Fibroblast of pulmonary artery (primary cell): ENCODE results near the gene BROX.

Experiments used
- DNase-seq: peaks from one replicate; pipeline ENCODE4 v3.0.0-alpha.2; 2010; ENCODE audit warnings: low read depth
- H3K4me3 ChIP-seq: replicated peaks from 2 replicates; pipeline ENCODE4 v1.5.1; 2011; ENCODE audit warnings: low read depth, mild to moderate bottlenecking, control low read depth, low read length, moderate library complexity
- TF ChIP-seq, protein P1 (sequence below): IDR thresholded peaks from 2 replicates; pipeline ENCODE4 v1.5.1; 2011; ENCODE audit warnings: mild to moderate bottlenecking, control low read depth, low read length, inconsistent platforms; ENCODE audit errors: missing control alignments

Gene BROX

DNA sequence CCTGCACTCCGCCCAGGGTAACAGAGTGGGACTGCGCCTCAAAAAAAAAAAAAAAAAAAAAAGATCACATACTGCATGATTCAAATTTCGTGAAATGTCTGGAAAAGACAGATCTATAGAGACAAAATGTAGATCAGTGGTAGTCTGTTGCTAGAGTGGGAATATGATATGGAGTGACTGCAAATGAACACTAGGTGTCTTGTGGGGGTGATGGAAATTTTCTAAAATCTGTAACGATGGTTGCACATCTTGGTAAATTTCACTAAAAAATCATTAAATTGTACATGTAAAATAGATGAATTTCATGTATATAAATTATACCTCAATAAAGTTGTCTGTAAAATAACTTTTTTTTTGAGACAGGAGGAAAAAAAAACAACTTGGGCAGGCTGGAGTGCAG is 5.5 kb upstream of the BROX start:
- TF ChIP-seq, protein P1, sequence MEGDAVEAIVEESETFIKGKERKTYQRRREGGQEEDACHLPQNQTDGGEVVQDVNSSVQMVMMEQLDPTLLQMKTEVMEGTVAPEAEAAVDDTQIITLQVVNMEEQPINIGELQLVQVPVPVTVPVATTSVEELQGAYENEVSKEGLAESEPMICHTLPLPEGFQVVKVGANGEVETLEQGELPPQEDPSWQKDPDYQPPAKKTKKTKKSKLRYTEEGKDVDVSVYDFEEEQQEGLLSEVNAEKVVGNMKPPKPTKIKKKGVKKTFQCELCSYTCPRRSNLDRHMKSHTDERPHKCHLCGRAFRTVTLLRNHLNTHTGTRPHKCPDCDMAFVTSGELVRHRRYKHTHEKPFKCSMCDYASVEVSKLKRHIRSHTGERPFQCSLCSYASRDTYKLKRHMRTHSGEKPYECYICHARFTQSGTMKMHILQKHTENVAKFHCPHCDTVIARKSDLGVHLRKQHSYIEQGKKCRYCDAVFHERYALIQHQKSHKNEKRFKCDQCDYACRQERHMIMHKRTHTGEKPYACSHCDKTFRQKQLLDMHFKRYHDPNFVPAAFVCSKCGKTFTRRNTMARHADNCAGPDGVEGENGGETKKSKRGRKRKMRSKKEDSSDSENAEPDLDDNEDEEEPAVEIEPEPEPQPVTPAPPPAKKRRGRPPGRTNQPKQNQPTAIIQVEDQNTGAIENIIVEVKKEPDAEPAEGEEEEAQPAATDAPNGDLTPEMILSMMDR, result peak; percentile 3
- DNase-seq, result no peak
- H3K4me3 ChIP-seq, result no peak overlapping the region

DNA sequence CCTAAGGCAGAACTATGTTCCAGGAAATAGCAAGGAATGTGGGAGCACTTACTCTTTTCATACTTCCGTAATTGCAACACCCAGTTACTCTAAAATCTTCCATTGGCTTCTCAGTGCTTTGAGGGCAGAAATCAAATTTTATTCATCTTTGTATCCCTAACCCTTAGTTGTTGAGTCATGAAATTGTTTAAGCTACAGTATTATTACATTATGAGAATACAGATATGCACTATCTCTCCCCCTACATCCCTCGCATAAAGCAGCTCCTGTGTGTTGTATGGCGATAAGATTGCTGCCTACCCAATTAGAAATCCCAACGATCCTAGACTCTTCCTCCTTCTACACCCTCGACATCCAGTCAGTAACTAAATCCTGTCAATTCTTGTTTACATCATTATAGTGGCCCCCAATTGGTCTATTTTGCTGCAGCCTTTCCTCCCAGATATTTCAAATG is 2.6 kb upstream of the BROX start:
- H3K4me3 ChIP-seq, result peak overlapping the region; percentile 74
- peak; percentile 31 for DNase-seq
- TF ChIP-seq, protein P1, result no peak

DNA sequence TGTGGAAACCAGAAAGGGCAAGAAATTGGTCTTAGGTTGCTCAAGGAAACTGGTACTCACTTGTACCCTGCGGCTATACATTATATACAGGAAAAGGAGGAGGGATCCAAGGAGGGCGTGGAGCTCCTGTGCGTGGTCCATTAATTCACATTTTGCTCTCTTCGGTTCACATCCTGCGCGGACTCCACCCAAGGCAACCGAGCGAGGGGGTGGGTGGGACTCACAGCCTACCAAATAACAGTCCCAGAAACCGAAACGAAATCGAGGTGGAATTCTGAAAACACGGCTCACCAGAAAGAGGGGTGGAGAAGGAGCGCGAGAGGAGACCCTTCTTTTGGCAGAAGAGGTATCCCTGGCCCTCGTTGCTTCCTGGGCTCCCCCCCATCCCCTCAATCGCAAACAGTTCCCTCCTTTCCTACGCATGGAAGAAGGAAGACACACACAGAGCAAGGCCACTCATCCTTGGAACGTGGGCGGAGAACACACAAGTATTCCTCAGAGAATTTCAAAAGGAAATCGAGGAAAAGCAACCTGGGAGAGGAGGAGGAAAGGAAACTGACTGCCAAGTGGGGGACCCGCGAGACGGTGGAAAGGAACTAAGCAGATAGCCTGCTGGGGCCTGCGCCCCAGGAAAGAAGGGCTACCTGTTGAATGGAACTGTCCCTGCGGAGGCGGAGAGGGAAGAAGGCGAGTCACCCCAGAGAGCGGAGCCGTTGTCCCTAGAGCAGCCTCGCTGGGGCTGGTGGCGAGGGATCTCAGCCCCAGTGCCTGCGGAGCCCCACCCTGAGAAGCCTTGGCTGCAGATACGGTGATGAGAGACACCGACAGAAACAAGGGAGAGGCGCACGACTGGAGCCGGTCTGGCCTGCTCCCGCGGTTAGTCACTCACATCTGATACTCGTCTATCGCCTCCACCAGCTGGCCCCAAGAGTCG is 778 bp upstream of the BROX start:
- peak; percentile 60 for DNase-seq
- TF ChIP-seq, protein P1, result no peak
- H3K4me3 ChIP-seq, result peak overlapping the region; percentile 74

DNA sequence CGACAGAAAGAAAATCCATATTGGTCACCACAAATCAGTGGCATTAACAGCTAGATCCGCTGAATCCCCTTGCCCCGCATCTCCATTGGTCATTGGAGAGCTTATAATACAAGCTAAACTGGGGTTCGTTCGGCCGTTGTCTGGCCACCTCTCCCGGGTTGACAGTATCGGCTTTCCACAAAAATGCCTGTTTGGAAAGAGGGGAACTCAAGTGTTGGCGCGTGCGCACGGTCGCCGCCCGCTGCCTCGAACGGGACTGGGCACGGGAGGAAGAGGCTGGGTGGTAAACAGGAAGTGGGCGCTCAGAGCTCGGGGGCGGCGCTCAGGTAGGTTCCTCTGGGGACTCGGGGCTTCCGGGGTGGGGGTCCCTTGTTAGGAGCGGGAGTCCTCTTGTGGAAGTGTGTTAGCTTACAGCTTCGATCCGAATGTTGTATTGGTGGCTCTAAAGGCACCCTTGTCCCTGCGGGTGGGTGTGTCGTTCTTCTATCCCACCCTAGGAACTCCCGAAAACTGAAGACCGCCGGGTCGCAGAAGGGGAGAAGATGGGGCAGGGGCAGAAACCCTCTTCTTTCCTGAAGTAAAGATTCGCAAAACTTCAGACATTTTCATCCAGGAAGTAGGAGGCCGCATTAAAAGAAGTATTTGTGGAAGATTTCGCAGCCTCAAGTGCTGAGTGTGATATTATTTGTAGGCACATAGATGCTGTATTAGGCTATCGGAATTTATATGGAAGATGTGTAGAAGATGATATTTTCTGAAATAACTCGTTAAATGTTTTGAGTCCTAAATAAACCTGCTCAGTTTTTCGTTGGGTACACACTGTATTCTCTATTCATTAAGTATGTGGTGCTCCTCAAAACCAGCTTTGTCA is 962 bp downstream of the BROX start:
- peak overlapping the region; percentile 74 for H3K4me3 ChIP-seq
- TF ChIP-seq, protein P1, result no peak
- DNase-seq, result peak; percentile 94

DNA sequence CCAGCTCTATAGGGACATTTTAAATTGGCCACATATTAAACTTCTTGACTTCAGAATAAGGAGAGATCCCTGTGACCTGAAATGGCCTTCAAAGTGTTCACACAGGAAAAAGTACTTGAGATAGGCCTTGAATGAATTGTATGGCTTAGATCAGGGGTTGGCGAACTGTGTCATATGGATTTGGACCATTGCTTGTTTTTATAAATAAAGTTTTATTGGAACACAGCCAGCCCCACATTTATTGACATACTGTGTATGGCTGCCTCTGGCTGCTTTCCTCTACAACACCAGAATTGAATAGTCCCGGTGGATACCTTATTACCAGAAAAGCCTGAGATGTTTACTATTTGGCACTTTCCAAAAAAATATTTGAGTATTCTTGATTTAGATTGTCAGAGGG is 4.0 kb downstream of the BROX start:
- no peak for DNase-seq
- H3K4me3 ChIP-seq, result no peak overlapping the region
- TF ChIP-seq, protein P1, result no peak

DNA sequence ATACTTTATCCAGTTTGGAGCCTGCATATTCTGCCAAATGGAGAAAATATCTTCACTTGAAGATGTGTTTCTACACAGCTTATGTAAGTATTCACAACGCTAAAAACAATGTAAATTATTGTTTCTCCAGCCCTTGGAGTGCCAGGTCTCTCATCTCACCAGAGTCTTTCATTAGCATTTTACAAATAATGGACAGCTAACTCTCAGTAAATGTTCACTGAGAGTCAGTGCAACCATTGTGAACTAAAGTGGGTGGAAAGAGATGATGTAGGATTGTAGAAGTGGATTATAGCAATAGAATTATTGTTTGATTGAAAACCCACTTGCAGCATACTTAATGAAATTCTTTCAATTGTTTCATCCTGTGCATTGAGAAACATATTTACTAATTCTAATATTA is 16.4 kb downstream of the BROX start:
- H3K4me3 ChIP-seq, result no peak overlapping the region
- no peak for DNase-seq
- TF ChIP-seq, protein P1, result no peak
